GM12892 (cell line): ENCODE data around the gene ADGRL2.

ENCODE experiments used
- POLR2A ChIP-seq: IDR thresholded peaks from 2 replicates; pipeline ENCODE4 v1.6.1; 2011; ENCODE audit warnings: low read depth, low read length, control low read depth
- TAF1 ChIP-seq: IDR thresholded peaks from 2 replicates; pipeline ENCODE4 v1.6.1; 2011; ENCODE audit warnings: low read depth, mild to moderate bottlenecking, control low read depth, low read length, borderline replicate concordance

- TF ChIP-seq POLR2A (no peak), TAF1 (no peak)
These were observed 9.1 kb downstream of the ADGRL2 start for GRCh38 chr1:81809808-81810207.
